Fibroblast of gingiva (primary cell): ENCODE data around the gene CEP164.

Experiments used
- DNase-seq: peaks from one replicate; pipeline ENCODE4 v3.0.0-alpha.2; 2011; ENCODE audit warnings: low read depth

Gene CEP164

DNA sequence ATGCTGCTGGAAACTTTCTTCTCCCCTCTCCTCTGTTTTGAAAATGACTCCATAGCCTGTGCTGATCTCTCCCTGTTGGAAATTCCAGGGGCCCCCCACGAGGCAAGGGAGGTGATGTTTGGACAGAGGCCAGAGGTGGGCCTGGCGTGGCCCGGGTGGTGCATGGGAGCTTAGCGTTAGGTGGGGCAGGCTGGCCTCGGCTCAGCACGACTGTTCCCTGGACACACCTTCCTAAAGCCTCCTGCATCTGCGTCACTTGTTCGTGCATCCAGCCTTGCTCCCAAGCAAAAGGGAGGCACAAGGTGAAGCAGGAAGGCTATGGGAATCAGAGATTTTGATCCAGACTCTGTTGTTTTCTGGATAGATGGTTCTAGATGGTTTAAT, 135.2 kb downstream of the CEP164 start:
- DNase-seq, result no peak
